Right lobe of liver (tissue), 6 donors: ENCODE results near the gene GNAI3. TPM values are rescaled to one million over a fixed set of nuclear protein-coding genes. Genes with fewer than 3 reads are reported as not detected.
A peak's percentile ranks its signal among the peaks of the same experiment; 100 is the strongest.

Experiments used
- ATAC-seq, 4 donors: fragments of 200-7000 bp; cut with Tn5 transposase; one replicate each; pipeline ENCODE4 v1.9.1; 2020; ENCODE audit warnings: mild to moderate bottlenecking in 4 of 4, moderate library complexity in 4 of 4
- DNase-seq, 3 donors: peaks; one replicate each; pipeline ENCODE4 v3.0.0-alpha.2; 2020
- H3K27ac ChIP-seq, 3 donors: fragments of 200-600 bp; one replicate each; pipeline ENCODE4 v1.8.0; 2022
- H3K27me3 ChIP-seq, 2 donors: fragments of 200-600 bp; one replicate each; pipeline ENCODE4 v1.8.0; 2022
- H3K36me3 ChIP-seq, 4 donors: fragments of 200-600 bp; sonication (generic) in 1 of 4; one replicate each; pipeline versions ENCODE4 v1.5.1 to v1.8.0; 2017 to 2022; ENCODE audit warnings: control low read depth in 1 of 4
- H3K4me1 ChIP-seq, 4 donors: fragments of 200-600 bp; sonication (generic) in 1 of 4; one replicate each; pipeline versions ENCODE4 v1.5.1 to v1.8.0; 2017 to 2022; ENCODE audit warnings: control low read depth in 1 of 4
- H3K4me3 ChIP-seq, 3 donors: fragments of 200-600 bp; one replicate each; pipeline ENCODE4 v1.8.0; 2022
- H3K9me3 ChIP-seq, 4 donors: fragments of 200-600 bp; sonication (generic) in 1 of 4; one replicate each; pipeline versions ENCODE4 v1.5.1 to v1.8.0; 2017 to 2022; ENCODE audit warnings: control low read depth in 1 of 4
- POLR2A ChIP-seq: fragments of 450-650 bp; IDR thresholded peaks from one replicate; pipeline ENCODE4 v1.6.1; 2017; ENCODE audit warnings: antibody characterized with exemption, mild to moderate bottlenecking
- WGBS: methylation state at CpG from one replicate; pipeline ENCODE4 v1.1.6; 2018; ENCODE audit warnings: low coverage, low lambda C conversion rate; ENCODE audit not compliant: insufficient coverage; ENCODE audit errors: missing lambda C conversion rate; 5-methylcytosine and 5-hydroxymethylcytosine counted together
- intact Hi-C, 2 donors: fragments of 100-400 bp; cut with DNase I; formaldehyde crosslinking; loops; one replicate each; pipeline versions ENCODE4 v1.11.2 to v1.14.1; 2022
- total RNA-seq, 6 experiments: library from RNA; depleted of rRNA in 2 of 6; stranded (reverse); fragments of >200 nt in 2 of 6; fragmentation: NEBNext Ultra II Directional in 3 of 6; extraction: Animal tissue kit (Norgen Biotek cat#: 25700) in 3 of 6; gene quantifications; one replicate each; pipeline versions ENCODE4 v1.1.0 to v1.2.4, GENCODE V29; 2016 to 2023
- TF ChIP-seq, protein P1 (sequence below), 4 donors: fragments of 200-600 bp in 3 of 4; fragments of 450-650 bp in 1 of 4; IDR thresholded peaks; one replicate each; pipeline versions ENCODE4 v1.5.1 to v1.8.0; 2016 to 2022; ENCODE audit warnings: antibody characterized with exemption in 4 of 4, mild to moderate bottlenecking in 2 of 4
- donor health status: DM: no; HTN: yes; CAD: no.
- donor health status: DM: no; HTN: no; CAD: no.
- donor health status: DM: no; HTN: no; CAD: no.
- donor health status: DM: no; HTN: yes; CAD: no.
- donor health status: DM: no; HTN: yes; CAD: no.

GNAI3 gene
- total RNA-seq, 6 experiments from 2014 or later: 2.5 to 4.3 (median 3.3) TPM

DNA sequence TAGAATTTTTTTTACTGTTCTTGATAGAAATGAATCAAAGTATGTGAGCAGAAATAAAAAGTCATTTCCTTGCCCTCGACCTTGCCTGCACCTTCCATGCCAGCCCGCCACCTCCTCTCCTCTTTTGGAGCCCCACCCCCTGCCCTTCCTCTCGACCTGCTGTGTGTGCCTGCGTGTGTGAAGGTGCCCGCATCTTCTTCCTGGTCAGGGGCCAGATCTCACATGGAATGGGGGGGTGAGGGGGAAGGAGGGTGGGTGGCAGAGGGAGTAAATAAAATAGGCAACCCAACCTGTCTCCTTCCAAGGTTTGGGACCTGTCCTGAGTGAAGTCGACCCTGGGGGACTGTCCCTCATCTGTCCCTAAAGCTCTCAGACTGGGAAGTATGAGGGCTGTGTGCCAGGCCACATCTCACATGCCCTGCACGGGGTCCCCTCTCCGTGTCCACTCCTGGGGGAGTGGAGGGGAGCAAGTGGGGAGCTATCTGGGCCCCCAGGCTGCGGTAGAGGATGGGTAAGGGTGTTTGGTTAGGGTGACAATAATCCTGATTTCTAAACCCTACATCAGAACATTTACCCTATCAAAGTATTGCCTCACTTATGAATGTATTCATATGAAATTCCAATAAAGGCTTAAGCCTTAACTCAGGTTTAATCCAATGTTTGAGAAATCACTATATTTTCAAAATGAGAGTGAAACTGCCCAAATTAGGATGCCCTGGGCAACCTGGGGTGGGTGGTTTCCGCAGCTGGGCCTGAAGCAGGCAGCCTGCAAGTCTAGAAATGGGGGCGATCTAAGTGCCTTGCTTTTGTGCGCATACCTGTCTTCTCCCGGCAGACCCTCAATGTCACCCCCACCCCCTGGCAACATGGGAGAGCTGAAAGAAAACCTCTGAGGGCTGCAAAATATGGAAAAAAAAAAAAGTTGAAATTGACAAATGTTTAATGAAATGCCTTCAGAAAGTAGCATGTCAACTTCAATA lies 86.6 kb downstream of the GNAI3 start:
- H3K9me3 ChIP-seq: no peaks in the 10 kb centered on the region
- WGBS: 65% methylated on average over 11 of the region's 13 CpGs
- TF ChIP-seq, protein P1, sequence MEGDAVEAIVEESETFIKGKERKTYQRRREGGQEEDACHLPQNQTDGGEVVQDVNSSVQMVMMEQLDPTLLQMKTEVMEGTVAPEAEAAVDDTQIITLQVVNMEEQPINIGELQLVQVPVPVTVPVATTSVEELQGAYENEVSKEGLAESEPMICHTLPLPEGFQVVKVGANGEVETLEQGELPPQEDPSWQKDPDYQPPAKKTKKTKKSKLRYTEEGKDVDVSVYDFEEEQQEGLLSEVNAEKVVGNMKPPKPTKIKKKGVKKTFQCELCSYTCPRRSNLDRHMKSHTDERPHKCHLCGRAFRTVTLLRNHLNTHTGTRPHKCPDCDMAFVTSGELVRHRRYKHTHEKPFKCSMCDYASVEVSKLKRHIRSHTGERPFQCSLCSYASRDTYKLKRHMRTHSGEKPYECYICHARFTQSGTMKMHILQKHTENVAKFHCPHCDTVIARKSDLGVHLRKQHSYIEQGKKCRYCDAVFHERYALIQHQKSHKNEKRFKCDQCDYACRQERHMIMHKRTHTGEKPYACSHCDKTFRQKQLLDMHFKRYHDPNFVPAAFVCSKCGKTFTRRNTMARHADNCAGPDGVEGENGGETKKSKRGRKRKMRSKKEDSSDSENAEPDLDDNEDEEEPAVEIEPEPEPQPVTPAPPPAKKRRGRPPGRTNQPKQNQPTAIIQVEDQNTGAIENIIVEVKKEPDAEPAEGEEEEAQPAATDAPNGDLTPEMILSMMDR (IDR thresholded peaks at IDR 0.05): no peak
- no peak for TF ChIP-seq POLR2A
- H3K4me3 ChIP-seq: no peak overlapping the region
- no peak for DNase-seq
- intact Hi-C loops: loop anchor here in 1 of 2 donors (5.0 kb wide), 1 partner anchor 148 kb away; no protein-coding TSS in a partner anchor
- no peaks in the 10 kb centered on the region for H3K27me3 ChIP-seq
- H3K4me1 ChIP-seq: peaks cover 0 to 10% (median 0%) of the 10 kb centered on the region in 4 donors
- H3K27ac ChIP-seq: no peak overlapping the region
- peaks cover 0 to 16% (median 6%) of the 10 kb centered on the region in 4 donors for H3K36me3 ChIP-seq
- ATAC-seq: no peak

DNA sequence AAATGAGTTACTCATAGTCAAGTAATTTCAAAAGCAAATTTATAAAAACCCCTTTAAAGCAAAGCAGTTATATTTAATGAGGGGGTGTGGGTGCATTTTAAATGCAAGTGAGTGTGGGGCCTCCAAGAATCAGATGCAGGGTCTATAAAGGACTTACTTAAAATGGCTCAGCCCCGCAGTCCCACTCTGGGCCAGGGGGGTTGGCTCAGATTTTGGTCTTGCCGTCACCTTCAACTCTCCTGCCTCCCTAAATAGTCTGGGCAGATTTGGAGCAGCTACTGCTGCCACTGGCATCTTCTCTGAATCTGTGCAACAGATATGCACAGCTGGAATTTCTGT lies 87.4 kb downstream of the GNAI3 start:
- WGBS: 67% methylated on average over 1 of the region's 2 CpGs
- DNase-seq (no peak), ATAC-seq (no peak)
- peak overlapping the region in 1 of 3 donors; percentile 55 for H3K27ac ChIP-seq
- intact Hi-C loops: loop anchor here in 1 of 2 donors (5.0 kb wide), 1 partner anchor 149 kb away; no protein-coding TSS in a partner anchor
- peaks cover 0 to 14% (median 5%) of the 10 kb centered on the region in 4 donors for H3K36me3 ChIP-seq
- no peaks in the 10 kb centered on the region for H3K9me3 ChIP-seq
- no peaks in the 10 kb centered on the region for H3K27me3 ChIP-seq
- H3K4me1 ChIP-seq: peaks cover 0 to 10% (median 0%) of the 10 kb centered on the region in 4 donors
- no peak overlapping the region for H3K4me3 ChIP-seq
- TF ChIP-seq, protein P1 (IDR thresholded peaks at IDR 0.05): no peak
- TF ChIP-seq POLR2A: no peak

DNA sequence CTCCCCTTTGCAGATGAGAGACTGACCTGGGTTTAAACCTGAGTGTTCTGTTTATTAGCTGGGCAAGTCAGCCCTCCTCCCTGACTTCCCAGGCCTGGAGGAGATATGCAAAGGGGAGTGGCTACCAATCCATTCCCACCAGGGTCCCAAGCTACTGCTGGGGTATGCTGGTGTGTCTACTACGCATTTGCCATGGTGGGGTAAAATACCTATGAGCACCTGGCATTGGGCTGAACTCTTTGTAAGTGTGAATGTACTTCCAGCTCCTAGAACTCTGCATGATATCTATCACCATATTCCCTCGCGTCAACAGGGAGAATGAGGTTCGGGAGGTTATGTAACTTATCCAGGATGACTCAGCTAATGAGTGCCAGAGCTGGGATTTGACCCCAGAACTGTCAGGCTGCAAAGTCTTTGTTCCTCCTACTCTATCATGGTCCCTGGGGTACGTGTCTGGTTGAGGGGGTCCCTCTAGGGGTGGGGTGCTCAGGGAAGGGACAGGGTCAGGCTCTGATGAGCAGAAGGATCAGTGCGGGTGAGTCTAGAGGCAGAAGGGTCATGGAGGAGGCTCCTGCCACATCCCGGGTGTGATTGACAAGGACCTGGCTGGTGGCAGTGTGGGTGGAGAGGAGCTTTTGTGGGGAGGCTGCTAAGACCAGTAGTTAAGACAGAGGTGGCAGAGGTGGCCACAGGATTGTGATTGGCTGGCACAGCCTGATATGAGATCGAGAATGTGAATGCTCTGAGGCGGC lies 88.0 kb downstream of the GNAI3 start:
- DNase-seq (no peak), ATAC-seq (peak in 3 of 4 donors; percentile 49 to 78 (median 72))
- Histone ChIP-seq H3K27me3 (no peaks in the 10 kb centered on the region), H3K36me3 (peaks cover 0 to 8% (median 2%) of the 10 kb centered on the region in 4 donors), H3K4me1 (peaks cover 0 to 10% (median 0%) of the 10 kb centered on the region in 4 donors), H3K4me3 (no peak overlapping the region), H3K9me3 (no peaks in the 10 kb centered on the region), H3K27ac (peak overlapping the region in 1 of 3 donors; percentile 55)
- intact Hi-C loops: loop anchor here in 1 of 2 donors (5.0 kb wide), 1 partner anchor 149 kb away; no protein-coding TSS in a partner anchor
- 50% methylated on average over 3 of the region's 9 CpGs for WGBS
- TF ChIP-seq, protein P1 (IDR thresholded peaks at IDR 0.05): no peak
- no peak for TF ChIP-seq POLR2A

DNA sequence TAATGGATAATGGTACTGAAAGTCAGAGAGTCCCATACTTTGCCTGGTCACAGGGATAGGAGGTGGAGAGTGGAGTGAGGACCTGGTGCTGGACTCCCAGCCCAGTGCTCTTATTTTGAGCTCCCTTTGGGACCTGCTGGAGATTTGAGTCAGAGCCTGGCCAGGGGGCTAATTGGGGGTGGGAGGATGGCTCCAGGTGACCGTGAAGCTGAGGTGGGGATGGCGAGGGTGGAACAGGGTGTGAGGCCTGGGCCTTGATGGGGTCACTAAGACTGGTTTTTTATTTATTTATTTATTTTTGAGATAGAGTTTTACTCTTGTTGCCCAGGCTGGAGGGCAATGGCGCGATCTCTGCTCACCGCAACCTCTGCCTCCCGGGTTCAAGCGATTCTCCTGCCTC lies 89.0 kb downstream of the GNAI3 start:
- no peaks in the 10 kb centered on the region for H3K36me3 ChIP-seq
- no peak overlapping the region for H3K27ac ChIP-seq
- WGBS: 82% methylated on average over 2 of the region's 7 CpGs
- H3K4me3 ChIP-seq: no peak overlapping the region
- intact Hi-C loops: loop anchor here in 1 of 2 donors (5.0 kb wide), 1 partner anchor 150 kb away; no protein-coding TSS in a partner anchor
- no peak for ATAC-seq
- DNase-seq: no peak
- H3K9me3 ChIP-seq: no peaks in the 10 kb centered on the region
- H3K27me3 ChIP-seq: no peaks in the 10 kb centered on the region
- TF ChIP-seq, protein P1 (IDR thresholded peaks at IDR 0.05): no peak
- no peak for TF ChIP-seq POLR2A
- H3K4me1 ChIP-seq: peaks cover 0 to 10% (median 0%) of the 10 kb centered on the region in 4 donors
